IPS-11a (cell line): ENCODE results near the gene RBMX2.
"Not testable (repeated sequence)": the region's sequence is repeated elsewhere in the genome, so short reads cannot be mapped to it uniquely, and the experiment has no call there.

Experiments used
- H3K4me3 ChIP-seq: one replicate; pipeline ENCODE4 v1.5.1; 2013; ENCODE audit warnings: low read depth, low read length, control low read depth

RBMX2 gene, protein sequence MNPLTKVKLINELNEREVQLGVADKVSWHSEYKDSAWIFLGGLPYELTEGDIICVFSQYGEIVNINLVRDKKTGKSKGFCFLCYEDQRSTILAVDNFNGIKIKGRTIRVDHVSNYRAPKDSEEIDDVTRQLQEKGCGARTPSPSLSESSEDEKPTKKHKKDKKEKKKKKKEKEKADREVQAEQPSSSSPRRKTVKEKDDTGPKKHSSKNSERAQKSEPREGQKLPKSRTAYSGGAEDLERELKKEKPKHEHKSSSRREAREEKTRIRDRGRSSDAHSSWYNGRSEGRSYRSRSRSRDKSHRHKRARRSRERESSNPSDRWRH

GRCh38 chrX:130401415-130402207, at the start of gene RBMX2:
RBMX2 (plus strand) TSS chrX:130401987; CDS start chrX:130402033, 46 bp downstream.
- H3K4me3 ChIP-seq, result peak within 1 kb of the TSS; percentile 72

GRCh38 chrX:130352050-130352449, 49.7 kb upstream of the RBMX2 start:
- not testable (repeated sequence) for H3K4me3 ChIP-seq

DNA sequence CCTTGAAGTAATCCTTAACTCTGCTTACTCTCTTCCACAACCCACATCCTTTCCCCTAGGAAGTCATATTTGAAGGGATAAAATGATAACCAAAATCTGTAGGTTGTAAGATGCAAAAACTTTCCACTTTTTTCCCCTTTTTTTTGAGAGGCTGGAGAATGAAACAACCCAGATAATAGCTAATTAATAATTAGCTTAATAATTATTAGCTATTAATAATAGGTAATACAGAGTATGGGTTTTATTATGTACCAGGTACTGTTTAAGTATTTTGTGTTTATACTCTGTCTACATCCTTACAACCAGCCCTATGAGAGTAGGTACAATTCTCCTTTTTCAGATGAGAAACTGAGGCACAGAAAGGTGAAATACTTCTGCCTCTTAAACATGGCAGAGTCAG, 25.7 kb upstream of the RBMX2 start:
- H3K4me3 ChIP-seq, result no peak overlapping the region

GRCh38 chrX:130378024-130378669, 23.6 kb upstream of the RBMX2 start:
- no peak overlapping the region for H3K4me3 ChIP-seq

- no peak within 1 kb of the TSS for H3K4me3 ChIP-seq
Observed at GRCh38 chrX:130385520-130385919, 16.3 kb upstream of the RBMX2 start, which contains the start of gene GPR119. GPR119 (minus strand) TSS chrX:130385674; CDS start chrX:130385447, 227 bp downstream.

- no peak overlapping the region for H3K4me3 ChIP-seq
Observed at GRCh38 chrX:130386408-130386808, 15.4 kb upstream of the RBMX2 start.

DNA sequence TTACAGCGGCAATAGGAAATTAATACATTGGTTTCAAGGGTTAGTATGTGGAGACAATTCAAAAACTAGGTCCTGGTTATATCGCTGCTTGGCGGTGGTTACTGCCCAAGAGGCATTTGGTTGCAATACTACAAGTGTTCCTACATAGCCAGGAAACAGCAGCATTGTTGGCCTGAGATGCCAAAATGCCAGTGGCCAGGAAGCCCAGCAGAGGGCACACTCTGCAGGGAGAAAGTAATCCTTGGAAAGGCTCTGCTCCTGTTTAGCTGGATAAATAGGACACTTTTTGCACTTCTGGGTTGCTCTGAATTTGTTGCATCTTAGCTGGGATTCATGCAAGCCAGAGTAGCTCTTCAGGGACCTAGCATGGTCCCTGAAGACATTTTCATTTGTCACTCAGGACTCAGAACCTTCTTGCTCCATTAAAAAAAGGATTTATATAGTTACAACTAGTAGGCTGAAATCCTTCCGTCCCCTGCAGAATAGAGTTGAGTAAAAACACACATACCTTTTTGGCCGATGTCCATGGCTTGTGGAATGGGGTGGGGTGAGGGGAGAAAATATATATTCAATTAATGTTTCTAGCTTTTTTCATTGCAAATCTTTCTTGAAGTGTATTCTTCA, 8.2 kb upstream of the RBMX2 start:
- no peak overlapping the region for H3K4me3 ChIP-seq

- no peak overlapping the region for H3K4me3 ChIP-seq
Observed at GRCh38 chrX:130395341-130395740, 6.4 kb upstream of the RBMX2 start.

GRCh38 chrX:130402208-130402684, 459 bp downstream of the RBMX2 start:
- H3K4me3 ChIP-seq, result peak overlapping the region; percentile 72

- H3K4me3 ChIP-seq, result no peak overlapping the region
Observed at GRCh38 chrX:130413415-130413814, 11.6 kb downstream of the RBMX2 start.

DNA sequence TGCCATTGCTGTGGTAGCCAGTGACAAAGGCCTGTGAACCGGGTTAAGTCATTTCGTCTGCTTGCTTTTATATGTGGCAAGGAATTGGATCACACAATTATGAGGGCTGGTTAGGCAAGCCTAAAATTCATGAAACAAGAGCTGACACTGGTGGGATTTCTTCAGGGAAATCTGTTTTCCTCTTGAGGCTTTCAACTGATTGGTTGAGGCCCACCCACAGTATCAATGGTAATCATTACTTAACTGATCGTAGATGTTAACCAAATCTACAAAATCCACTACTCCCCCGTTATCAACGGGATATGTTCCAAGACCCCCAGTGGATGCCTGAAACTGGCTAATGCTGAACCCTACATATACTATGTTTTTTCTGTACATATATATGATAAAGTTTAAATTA, 13.0 kb downstream of the RBMX2 start:
- no peak overlapping the region for H3K4me3 ChIP-seq

GRCh38 chrX:130415201-130415600, 13.4 kb downstream of the RBMX2 start:
- no peak overlapping the region for H3K4me3 ChIP-seq

DNA sequence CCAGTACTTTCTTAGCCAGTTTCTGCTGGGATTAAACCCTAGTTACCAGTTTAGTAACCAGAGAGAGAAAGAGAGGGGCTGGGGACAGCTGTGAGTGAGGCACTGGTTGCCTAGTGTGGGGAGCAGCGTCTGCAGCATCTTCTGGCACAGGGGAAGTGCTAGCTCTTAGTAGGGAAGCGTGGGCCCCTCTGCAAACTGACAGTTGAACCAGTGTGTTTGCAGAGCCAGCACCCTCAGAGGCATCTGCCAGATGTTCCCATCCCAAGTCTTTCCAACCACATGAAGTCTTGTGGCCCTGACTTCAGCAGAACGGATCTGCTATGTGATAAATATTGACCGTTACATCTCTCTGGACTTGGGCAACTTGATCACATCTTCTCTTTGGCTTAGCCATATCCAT, 15.0 kb downstream of the RBMX2 start:
- no peak overlapping the region for H3K4me3 ChIP-seq

DNA sequence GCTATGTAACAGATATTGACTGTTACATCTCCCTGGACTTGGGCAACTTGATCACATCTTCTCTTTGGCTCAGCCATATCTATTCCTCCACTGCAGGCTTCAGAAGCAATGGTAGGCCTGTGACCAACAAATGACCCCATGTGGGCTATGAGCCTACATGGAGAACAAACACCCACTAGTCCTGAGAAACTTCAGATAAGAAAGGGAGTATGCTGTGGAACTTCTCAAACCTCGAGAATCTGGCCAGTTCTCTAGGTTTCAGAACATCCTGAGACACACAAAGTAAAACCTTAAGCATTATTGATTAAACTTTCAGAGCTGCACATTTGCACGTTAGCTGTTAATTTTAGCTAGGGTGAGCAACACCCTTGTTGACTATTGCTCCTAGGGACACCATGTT, 16.3 kb downstream of the RBMX2 start:
- no peak overlapping the region for H3K4me3 ChIP-seq

DNA sequence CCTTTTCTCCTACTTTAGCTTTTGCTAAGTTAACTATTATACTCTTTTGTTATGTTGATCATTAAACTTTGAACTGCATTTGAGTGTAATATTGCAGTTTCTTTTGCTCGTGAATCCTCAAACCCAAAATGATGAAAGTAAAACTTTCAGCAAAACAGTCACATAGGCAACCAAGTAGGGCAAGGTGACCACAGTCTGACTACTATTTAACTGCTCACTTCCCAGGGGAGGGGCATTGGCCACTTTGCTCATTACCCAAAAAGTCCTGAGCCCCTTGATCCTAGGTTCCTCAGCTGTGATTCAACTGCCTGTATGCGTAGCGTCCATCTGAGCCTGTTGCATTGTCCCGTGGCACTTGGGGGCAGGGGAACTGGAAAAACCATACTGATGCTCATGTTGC, 17.0 kb downstream of the RBMX2 start:
- no peak overlapping the region for H3K4me3 ChIP-seq

DNA sequence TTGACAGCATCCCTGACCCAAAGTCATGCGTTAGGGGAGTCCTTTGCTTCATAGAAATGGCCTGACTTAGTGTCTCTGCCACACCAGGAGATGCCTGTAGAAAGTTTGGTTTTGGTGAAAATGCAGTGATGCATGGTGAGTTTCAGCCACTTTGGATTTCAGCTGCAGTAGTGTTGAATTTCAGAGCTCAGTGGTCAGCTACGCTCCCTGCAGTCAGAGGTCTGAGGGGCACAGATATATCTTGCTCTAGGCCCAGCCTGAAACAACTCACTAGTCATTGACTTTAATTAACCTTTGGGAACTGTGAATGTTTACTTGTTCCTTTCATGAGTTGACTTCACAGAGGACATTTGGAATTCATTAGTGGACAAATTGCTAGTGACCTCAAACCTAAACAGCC, 17.5 kb downstream of the RBMX2 start:
- H3K4me3 ChIP-seq, result no peak overlapping the region

DNA sequence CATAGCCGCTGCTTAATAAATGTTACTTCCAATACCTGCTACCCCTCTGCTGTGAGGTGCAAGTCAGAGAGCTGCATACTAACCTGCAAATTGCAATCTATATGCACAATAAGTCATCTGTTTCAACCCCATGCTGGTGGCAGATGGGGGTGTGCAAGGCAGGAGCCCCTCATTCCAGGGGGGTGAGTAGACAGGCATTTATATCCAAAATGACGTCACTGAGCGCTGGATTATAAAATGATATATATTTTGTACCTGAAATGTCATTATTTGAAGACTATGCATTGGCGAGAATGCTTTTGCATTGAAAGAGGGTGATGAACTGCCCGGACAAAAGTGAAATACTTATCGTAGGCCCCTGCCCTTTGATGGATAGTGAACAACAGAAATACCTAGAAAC, 24.7 kb downstream of the RBMX2 start:
- no peak overlapping the region for H3K4me3 ChIP-seq

DNA sequence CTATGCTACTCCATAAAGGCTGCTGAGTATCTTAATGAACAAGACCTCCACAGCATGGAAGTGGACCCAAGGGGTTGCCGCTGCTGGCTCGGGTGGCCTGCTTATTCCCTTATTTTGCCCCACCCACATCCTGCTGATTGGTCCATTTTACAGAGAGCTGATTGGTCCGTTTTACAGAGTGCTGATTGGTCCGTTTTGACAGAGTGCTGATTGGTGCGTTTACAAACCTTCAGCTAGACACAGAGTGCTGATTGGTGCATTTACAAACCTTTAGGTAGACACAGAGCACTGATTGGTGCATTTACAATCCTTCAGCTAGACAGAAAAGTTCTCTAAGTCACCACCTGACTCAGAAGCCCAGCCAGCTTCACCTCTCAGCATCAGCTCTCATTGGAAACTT, 27.4 kb downstream of the RBMX2 start:
- not testable (repeated sequence) for H3K4me3 ChIP-seq

- no peak overlapping the region for H3K4me3 ChIP-seq
Observed at GRCh38 chrX:130435937-130436336, 34.1 kb downstream of the RBMX2 start.

- H3K4me3 ChIP-seq, result not testable (repeated sequence)
Observed at GRCh38 chrX:130437996-130438395, 36.2 kb downstream of the RBMX2 start.

DNA sequence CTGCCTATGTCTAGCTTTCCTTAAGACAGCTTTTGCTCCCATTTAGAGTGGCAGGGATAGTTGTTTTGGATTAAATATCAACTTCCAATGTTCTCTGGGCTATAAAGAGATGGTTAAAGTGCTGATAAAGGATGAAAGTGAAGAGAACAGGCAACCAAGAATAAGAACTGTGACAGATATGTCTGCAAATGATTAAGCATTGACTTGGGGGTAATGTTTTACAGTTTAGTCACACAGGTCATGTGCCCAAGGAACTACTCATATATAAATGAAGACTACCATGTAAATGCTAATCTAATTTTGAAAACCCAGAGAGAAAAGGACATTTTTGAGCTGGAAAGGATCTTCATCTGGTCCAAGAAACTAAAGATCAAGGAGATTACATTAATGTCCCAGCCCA, 42.1 kb downstream of the RBMX2 start:
- no peak overlapping the region for H3K4me3 ChIP-seq
